ENCODE data around the gene GARRE1. TPM values are rescaled to one million over a fixed set of nuclear protein-coding genes. Genes with fewer than 3 reads are reported as not detected.
"Not testable (repeated sequence)": the region's sequence is repeated elsewhere in the genome, so short reads cannot be mapped to it uniquely, and the experiment has no call there.

Gene GARRE1
- total RNA-seq, 4 donors from 2014 or later: 16.7 to 27.8 (median 22.7) TPM

- in situ Hi-C loops (cut with MboI; ENCODE audit: low pct_ligation_motif_present in 1 of 4, low pct_unique_long_range_greater_than_20kb in 1 of 4, low sequenced_read_pairs in 3 of 4) (loop anchor here in 2 of 4 donors (25.0 kb wide), 1 partner anchor 93 kb away; no protein-coding TSS in a partner anchor), intact Hi-C loops (cut with DNase I; ENCODE audit: low total_unique reads) (no loop called here)
- no peaks in the 10 kb centered on the region for H3K27me3 ChIP-seq
- 87 to 88% methylated on average over 6 to 17 of the region's 17 CpGs for WGBS, 2 donors (ENCODE audit: low coverage in 1 of 2)
- H3K27ac ChIP-seq: no peak overlapping the region
- no peaks in the 10 kb centered on the region for H3K36me3 ChIP-seq
- TF ChIP-seq EP300 (IDR thresholded peaks at IDR 0.05; ENCODE audit: low read depth) (no peak), POLR2AphosphoS5 (IDR thresholded peaks at IDR 0.05) (no peak)
- H3K4me3 ChIP-seq: no peak overlapping the region
- no peaks in the 10 kb centered on the region for H3K9me3 ChIP-seq
- DNase-seq: no peak
- no peaks in the 10 kb centered on the region for H3K4me1 ChIP-seq
Observed at GRCh38 chr19:34243876-34244578, 10.3 kb upstream of the GARRE1 start.

DNA sequence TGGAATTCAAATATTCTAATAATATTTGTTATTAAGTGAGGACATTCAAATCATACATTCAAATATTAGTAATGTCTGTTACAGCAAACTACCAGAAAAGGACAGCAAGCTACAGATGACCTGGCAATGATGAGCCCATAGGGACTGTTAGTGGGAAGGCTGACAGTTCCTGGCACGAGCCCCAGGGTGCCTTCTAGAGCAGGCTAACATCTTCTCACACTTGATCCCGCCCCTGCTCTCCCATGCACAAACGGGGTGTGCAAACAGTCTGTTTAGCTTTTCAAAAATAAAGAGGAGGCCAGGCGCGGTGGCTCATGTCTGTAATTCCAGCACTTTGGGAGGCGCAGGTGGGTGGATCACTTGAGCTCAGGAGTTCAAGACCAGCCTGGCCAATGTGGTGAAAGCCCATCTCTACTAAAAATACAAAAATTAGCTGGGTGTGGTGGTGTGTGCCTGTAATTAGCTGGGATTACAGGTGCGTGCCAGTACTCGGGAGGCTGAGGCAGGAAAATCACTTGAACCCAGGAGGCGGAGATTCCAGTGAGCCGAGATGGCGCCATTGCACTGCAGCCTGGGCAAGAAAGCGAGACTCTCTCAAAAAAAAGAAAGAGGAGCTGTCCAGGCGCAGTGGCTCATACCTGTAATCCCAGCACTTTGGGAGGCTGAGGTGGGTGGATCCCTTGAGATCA, 9.6 kb upstream of the GARRE1 start:
- in situ Hi-C loops (cut with MboI; ENCODE audit: low pct_ligation_motif_present in 1 of 4, low pct_unique_long_range_greater_than_20kb in 1 of 4, low sequenced_read_pairs in 3 of 4): loop anchor here in 2 of 4 donors (25.0 kb wide), 1 partner anchor 93 kb away; no protein-coding TSS in a partner anchor
- intact Hi-C loops (cut with DNase I; ENCODE audit: low total_unique reads): no loop called here

GRCh38 chr19:34246340-34246739, 8.0 kb upstream of the GARRE1 start:
- no peaks in the 10 kb centered on the region for H3K4me1 ChIP-seq
- 66 to 87% methylated on average over 2 to 4 of the region's 4 CpGs for WGBS, 2 donors (ENCODE audit: low coverage in 1 of 2)
- DNase-seq: no peak
- no peak for TF ChIP-seq POLR2A (IDR thresholded peaks at IDR 0.05)
- TF ChIP-seq POLR2AphosphoS5 (IDR thresholded peaks at IDR 0.05): no peak
- TF ChIP-seq CTCF (IDR thresholded peaks at IDR 0.05): no peak
- no peak for TF ChIP-seq EP300 (IDR thresholded peaks at IDR 0.05; ENCODE audit: low read depth)
- no peak overlapping the region for H3K4me3 ChIP-seq
- H3K27me3 ChIP-seq: no peaks in the 10 kb centered on the region
- no peaks in the 10 kb centered on the region for H3K9me3 ChIP-seq
- no peaks in the 10 kb centered on the region for H3K36me3 ChIP-seq
- intact Hi-C loops (cut with DNase I; ENCODE audit: low total_unique reads) (no loop called here), in situ Hi-C loops (cut with MboI; ENCODE audit: low pct_ligation_motif_present in 1 of 4, low pct_unique_long_range_greater_than_20kb in 1 of 4, low sequenced_read_pairs in 3 of 4) (loop anchor here in 2 of 4 donors (25.0 kb wide), 1 partner anchor 91 kb away; no protein-coding TSS in a partner anchor)
- H3K27ac ChIP-seq: no peak overlapping the region

More for the DNA sequence above, 9.6 kb upstream of the GARRE1 start:
- TF ChIP-seq POLR2AphosphoS5 (IDR thresholded peaks at IDR 0.05) (no peak), POLR2A (IDR thresholded peaks at IDR 0.05) (no peak), CTCF (IDR thresholded peaks at IDR 0.05) (no peak), EP300 (IDR thresholded peaks at IDR 0.05; ENCODE audit: low read depth) (no peak)
- no peaks in the 10 kb centered on the region for H3K27me3 ChIP-seq
- no peaks in the 10 kb centered on the region for H3K36me3 ChIP-seq
- H3K4me1 ChIP-seq: no peaks in the 10 kb centered on the region
- no peaks in the 10 kb centered on the region for H3K9me3 ChIP-seq
- WGBS, 2 donors (ENCODE audit: low coverage in 1 of 2): 78 to 85% methylated on average over 6 to 13 of the region's 13 CpGs
- no peak overlapping the region for H3K27ac ChIP-seq
- no peak for DNase-seq
- no peak overlapping the region for H3K4me3 ChIP-seq

DNA sequence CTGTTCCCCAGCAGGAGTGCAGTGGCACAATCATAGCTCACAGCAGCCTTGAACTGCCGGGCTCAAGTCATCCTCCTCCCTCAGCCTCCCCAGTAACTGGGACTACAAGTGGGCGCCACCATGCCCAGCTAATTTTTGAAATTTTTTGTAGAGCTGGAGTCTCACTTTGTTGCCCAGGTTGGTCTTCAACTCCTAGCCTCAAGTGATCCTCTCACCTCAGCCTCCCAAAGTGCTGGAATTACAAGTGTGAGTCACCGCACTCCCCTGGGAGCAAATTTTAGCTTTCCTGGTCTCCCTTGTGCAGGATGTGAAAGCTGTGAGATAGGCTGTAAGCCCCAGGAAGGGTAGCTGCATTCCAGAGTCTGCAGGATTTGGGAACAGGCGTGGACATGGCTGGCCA, 5.4 kb upstream of the GARRE1 start:
- 79% methylated on average over 4 of the region's 4 CpGs; no CpG with 5 or more reads in 1 of the 2 donors for WGBS, 2 donors (ENCODE audit: low coverage in 1 of 2)
- H3K9me3 ChIP-seq: no peaks in the 10 kb centered on the region
- H3K27ac ChIP-seq: no peak overlapping the region
- no peaks in the 10 kb centered on the region for H3K27me3 ChIP-seq
- no peaks in the 10 kb centered on the region for H3K36me3 ChIP-seq
- TF ChIP-seq EP300 (IDR thresholded peaks at IDR 0.05; ENCODE audit: low read depth): no peak
- no peak for TF ChIP-seq POLR2AphosphoS5 (IDR thresholded peaks at IDR 0.05)
- TF ChIP-seq CTCF (IDR thresholded peaks at IDR 0.05): no peak
- no peak for TF ChIP-seq POLR2A (IDR thresholded peaks at IDR 0.05)
- H3K4me3 ChIP-seq: no peak overlapping the region
- intact Hi-C loops (cut with DNase I; ENCODE audit: low total_unique reads) (no loop called here), in situ Hi-C loops (cut with MboI; ENCODE audit: low pct_ligation_motif_present in 1 of 4, low pct_unique_long_range_greater_than_20kb in 1 of 4, low sequenced_read_pairs in 3 of 4) (loop anchor here in 2 of 4 donors (25.0 kb wide), 1 partner anchor 88 kb away; no protein-coding TSS in a partner anchor)
- peaks cover 0 to 6% (median 4%) of the 10 kb centered on the region in 4 donors for H3K4me1 ChIP-seq
- DNase-seq: no peak

- DNase-seq; in situ Hi-C loops (cut with MboI; ENCODE audit: low pct_ligation_motif_present in 1 of 4, low pct_unique_long_range_greater_than_20kb in 1 of 4, low sequenced_read_pairs in 3 of 4); H3K27ac ChIP-seq; H3K27me3 ChIP-seq; H3K4me3 ChIP-seq; H3K9me3 ChIP-seq; intact Hi-C loops (cut with DNase I; ENCODE audit: low total_unique reads); H3K36me3 ChIP-seq: not testable (repeated sequence)
- WGBS, 2 donors (ENCODE audit: low coverage in 1 of 2): 93% methylated on average over 14 of the region's 14 CpGs; no CpG with 5 or more reads in 1 of the 2 donors
- H3K4me1 ChIP-seq: peaks cover 0 to 19% (median 12%) of the 10 kb centered on the region in 4 donors
Observed at GRCh38 chr19:34253167-34253566, 1.2 kb upstream of the GARRE1 start.

Measured in transverse colon (tissue), 4 donors.